NCI-H345 (cell line): ENCODE data around the gene LGSN.
"Not testable (repeated sequence)": the region's sequence is repeated elsewhere in the genome, so short reads cannot be mapped to it uniquely, and the experiment has no call there.

Source experiments
- DNase-seq: peaks from one replicate; lab custom pipeline; 2025; lab: John Stamatoyannopoulos, UW

The LGSN gene

DNA sequence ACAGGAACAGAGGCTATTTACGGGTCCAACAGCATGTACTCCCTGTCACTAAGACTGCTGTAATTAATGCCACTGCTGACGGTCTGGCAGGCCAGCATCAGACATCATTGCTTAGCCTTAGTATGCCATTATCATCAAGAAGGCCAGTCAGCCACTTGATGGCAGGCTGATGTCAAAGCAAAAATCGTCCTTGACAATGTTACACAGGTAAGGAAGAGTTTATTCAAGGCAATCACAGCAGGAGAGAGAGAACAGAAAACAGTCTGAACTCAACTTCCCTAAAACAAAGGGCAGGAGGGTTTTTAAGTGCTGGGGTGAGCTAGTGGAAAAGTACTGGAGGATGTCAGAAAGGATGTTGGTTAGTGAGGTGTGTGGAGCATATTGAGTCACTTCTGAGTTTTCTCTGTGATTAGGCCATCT is 83.4 kb downstream of the LGSN start:
- no peak for DNase-seq

- DNase-seq: not testable (repeated sequence)
Measured at GRCh38 chr6:63230511-63230910, 89.3 kb downstream of the LGSN start.

DNA sequence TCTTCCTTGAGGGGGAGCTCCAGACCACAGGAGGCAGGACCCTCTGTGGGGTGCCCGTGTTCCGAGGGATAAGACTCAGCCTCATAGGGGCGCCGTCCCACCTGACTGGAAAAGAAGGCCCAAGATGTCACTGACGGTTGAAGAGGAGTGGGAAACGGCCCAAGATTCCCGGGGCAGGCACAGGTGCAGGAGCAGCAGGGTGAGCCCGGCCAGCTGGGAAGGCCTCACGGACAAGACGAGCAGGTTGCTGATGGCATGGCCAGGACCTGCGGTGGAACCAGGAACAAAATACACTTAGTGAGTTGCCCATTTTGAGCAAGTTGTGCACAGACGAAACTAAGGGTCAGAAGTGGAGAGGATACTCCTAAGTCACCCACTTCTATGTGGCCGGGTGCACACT is 89.8 kb downstream of the LGSN start:
- not testable (repeated sequence) for DNase-seq

GRCh38 chr6:63227928-63228894 is 91.6 kb downstream of the LGSN start:
- not testable (repeated sequence) for DNase-seq

GRCh38 chr6:63225987-63226386 is 93.8 kb downstream of the LGSN start:
- DNase-seq: not testable (repeated sequence)
